Fibroblast of lung (primary cell): ENCODE data around the gene FSTL4. TPM values are rescaled to one million over a fixed set of nuclear protein-coding genes. Genes with fewer than 3 reads are reported as not detected.

Source experiments
- DNase-seq, 2 donors: peaks; one replicate each; pipeline versions ENCODE4 v3.0.0 to v3.0.0-alpha.2; 2010; ENCODE audit warnings: low read depth in 2 of 2
- H2AFZ ChIP-seq: 2 replicates; pipeline ENCODE4 v1.5.1; 2012; ENCODE audit warnings: low read length, control low read depth, inconsistent platforms
- H3K27ac ChIP-seq: 2 replicates; pipeline ENCODE4 v1.5.1; 2011; ENCODE audit warnings: low read length, control low read depth; ENCODE audit not compliant: insufficient read depth
- H3K27me3 ChIP-seq: 2 replicates; pipeline ENCODE4 v1.5.1; 2011; ENCODE audit warnings: mild to moderate bottlenecking, low read length; ENCODE audit not compliant: control insufficient read depth, insufficient read depth
- H3K36me3 ChIP-seq: 2 replicates; pipeline ENCODE4 v1.5.1; 2011; ENCODE audit warnings: low read length; ENCODE audit not compliant: control insufficient read depth, insufficient read depth
- H3K4me1 ChIP-seq: 2 replicates; pipeline ENCODE4 v1.5.1; 2011; ENCODE audit warnings: low read length; ENCODE audit not compliant: control insufficient read depth, insufficient read depth; ENCODE audit errors: extremely low read depth
- H3K4me2 ChIP-seq: 2 replicates; pipeline ENCODE4 v1.5.1; 2011; ENCODE audit warnings: low read length, control low read depth; ENCODE audit not compliant: insufficient read depth; ENCODE audit errors: extremely low read depth
- H3K4me3 ChIP-seq, 4 experiments: fragments of 200-600 bp in 1 of 4; sonication (generic) in 1 of 4; replicated peaks in 1 of 4; 2 replicates each; pipeline ENCODE4 v1.5.1; 2011 to 2016; ENCODE audit warnings: low read length in 4 of 4, low read depth in 3 of 4, mild to moderate bottlenecking in 3 of 4, control low read depth in 2 of 4, inconsistent platforms in 1 of 4, mixed read lengths in 1 of 4; ENCODE audit not compliant: insufficient read depth in 1 of 4; ENCODE audit errors: control extremely low read depth in 1 of 4
- H3K79me2 ChIP-seq: 2 replicates; pipeline ENCODE4 v1.5.1; 2012; ENCODE audit warnings: mild to moderate bottlenecking, low read length, inconsistent platforms; ENCODE audit not compliant: control insufficient read depth, insufficient read depth
- H3K9ac ChIP-seq: 2 replicates; pipeline ENCODE4 v1.5.1; 2011; ENCODE audit warnings: mild to moderate bottlenecking, low read length, control low read depth; ENCODE audit not compliant: insufficient read depth
- H3K9me3 ChIP-seq: 2 replicates; pipeline ENCODE4 v1.5.1; 2012; ENCODE audit warnings: low read depth, low read length; ENCODE audit not compliant: control insufficient read depth, insufficient read depth
- H4K20me1 ChIP-seq: 2 replicates; pipeline ENCODE4 v1.5.1; 2011; ENCODE audit warnings: low read length; ENCODE audit not compliant: control insufficient read depth, insufficient read depth; ENCODE audit errors: extremely low read depth
- CTCF ChIP-seq, 2 donors: IDR thresholded peaks in 1 of 2; conservative IDR thresholded peaks in 1 of 2; 1 replicate in 1 of 2; 2 replicates in 1 of 2; pipeline ENCODE4 v1.5.1; 2011 to 2012; ENCODE audit warnings: low read length in 2 of 2, control low read depth in 1 of 2, inconsistent platforms in 1 of 2, low read depth in 1 of 2, mild to moderate bottlenecking in 1 of 2
- EZH2 ChIP-seq: IDR thresholded peaks from 2 replicates; pipeline ENCODE4 v1.5.1; 2012; ENCODE audit warnings: low read length, control low read depth, mild to moderate bottlenecking; ENCODE audit errors: missing control alignments
- polyA plus RNA-seq, 2 donors: library from polyadenylated mRNA; depleted of rRNA in 1 of 2; stranded (reverse) in 1 of 2; unstranded in 1 of 2; fragments of >200 nt; gene quantifications; 2 replicates each; pipeline ENCODE4 v1.2.1, GENCODE V29; 2011 to 2012; ENCODE audit warnings: missing spikeins in 1 of 2
- total RNA-seq: library from RNA; depleted of rRNA; stranded (reverse); fragments of >200 nt; gene quantifications from 2 replicates; pipeline ENCODE4 v1.2.1, GENCODE V29; 2014

Gene FSTL4
- total and polyA plus RNA-seq, 2 donors (not counting 1 experiment from before 2014, with no cell fraction given) = 0.17 to 0.33 TPM

DNA sequence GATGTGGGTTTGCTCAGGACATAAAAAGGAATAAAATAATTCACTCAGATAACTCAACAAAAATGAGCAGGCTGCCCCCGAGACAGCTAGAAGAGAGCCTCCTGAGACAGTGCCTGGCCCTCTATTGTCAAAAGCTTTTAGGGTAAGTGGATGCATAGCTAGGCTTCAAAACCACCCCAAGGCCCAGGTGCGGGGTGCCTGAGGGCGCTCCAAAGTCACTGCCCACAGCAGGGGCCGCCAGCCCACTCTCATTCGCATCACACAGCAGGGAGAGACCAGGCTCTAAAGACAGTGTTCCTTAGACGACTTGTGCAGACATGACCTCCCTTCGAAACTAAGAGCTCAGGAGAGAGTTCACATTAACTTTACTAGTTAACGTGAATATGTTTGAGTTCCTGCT is 271.5 kb downstream of the FSTL4 start:
- no peak overlapping the region for H3K4me3 ChIP-seq
- H3K27ac ChIP-seq = no peak overlapping the region
- H3K79me2 ChIP-seq = no peaks in the 10 kb centered on the region
- no peaks in the 10 kb centered on the region for H3K4me1 ChIP-seq
- H3K4me2 ChIP-seq = no peak overlapping the region
- no peak overlapping the region for H3K9ac ChIP-seq
- no peaks in the 10 kb centered on the region for H3K36me3 ChIP-seq
- TF ChIP-seq CTCF (conservative IDR thresholded peaks at IDR 0.05 in 1 of 2, IDR thresholded peaks at IDR 0.05 in 1 of 2; ENCODE audit: low read depth in 1 of 2, low read length in 2 of 2) (no peak), EZH2 (no peak)
- H2AFZ ChIP-seq = no peak overlapping the region
- no peak for DNase-seq
- H3K27me3 ChIP-seq = no peaks in the 10 kb centered on the region
- no peaks in the 10 kb centered on the region for H4K20me1 ChIP-seq
- H3K9me3 ChIP-seq = no peaks in the 10 kb centered on the region

DNA sequence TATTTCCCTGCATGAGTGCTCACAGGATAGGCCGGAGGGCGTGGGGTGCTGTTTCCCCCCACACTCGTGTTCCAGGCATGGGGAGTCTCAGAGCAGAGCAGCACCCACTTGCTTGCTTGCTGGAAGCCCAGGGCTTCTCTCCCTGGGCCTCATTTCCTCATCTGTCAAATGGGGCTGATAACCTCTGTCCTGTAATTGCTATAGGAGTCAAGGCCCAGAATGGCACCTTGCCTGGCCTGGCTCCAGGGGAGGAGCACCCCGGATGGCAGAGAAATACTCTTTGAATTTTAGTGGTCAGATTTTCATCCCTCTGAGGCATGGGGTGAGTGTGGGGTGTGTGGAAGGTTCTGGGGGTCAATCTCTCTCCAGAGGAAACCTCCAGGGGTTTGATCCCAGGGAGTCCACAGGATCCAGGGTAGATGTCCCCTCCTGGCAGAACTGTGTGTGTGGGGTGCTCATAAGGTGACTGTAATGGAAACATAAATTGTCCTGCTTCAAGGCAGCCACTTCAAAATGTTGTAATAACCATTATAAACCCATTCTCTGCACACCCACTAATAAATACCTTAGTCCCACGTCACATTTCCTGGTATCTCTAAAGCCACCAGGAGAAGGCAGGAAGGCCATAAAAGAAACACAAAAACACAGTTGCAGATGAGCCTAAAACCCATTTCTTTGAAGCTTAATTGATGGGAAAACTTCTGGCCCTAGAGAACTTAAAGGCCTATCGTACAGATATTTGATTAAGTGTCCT is 272.2 kb downstream of the FSTL4 start:
- Histone ChIP-seq H3K36me3 (no peaks in the 10 kb centered on the region), H3K4me2 (no peak overlapping the region), H2AFZ (no peak overlapping the region), H3K9ac (no peak overlapping the region), H3K4me1 (no peaks in the 10 kb centered on the region), H3K27me3 (no peaks in the 10 kb centered on the region), H4K20me1 (no peaks in the 10 kb centered on the region), H3K9me3 (no peaks in the 10 kb centered on the region), H3K4me3 (no peak overlapping the region), H3K79me2 (no peaks in the 10 kb centered on the region), H3K27ac (no peak overlapping the region)
- no peak for TF ChIP-seq EZH2
- no peak for TF ChIP-seq CTCF (conservative IDR thresholded peaks at IDR 0.05 in 1 of 2, IDR thresholded peaks at IDR 0.05 in 1 of 2; ENCODE audit: low read depth in 1 of 2, low read length in 2 of 2)
- no peak for DNase-seq

DNA sequence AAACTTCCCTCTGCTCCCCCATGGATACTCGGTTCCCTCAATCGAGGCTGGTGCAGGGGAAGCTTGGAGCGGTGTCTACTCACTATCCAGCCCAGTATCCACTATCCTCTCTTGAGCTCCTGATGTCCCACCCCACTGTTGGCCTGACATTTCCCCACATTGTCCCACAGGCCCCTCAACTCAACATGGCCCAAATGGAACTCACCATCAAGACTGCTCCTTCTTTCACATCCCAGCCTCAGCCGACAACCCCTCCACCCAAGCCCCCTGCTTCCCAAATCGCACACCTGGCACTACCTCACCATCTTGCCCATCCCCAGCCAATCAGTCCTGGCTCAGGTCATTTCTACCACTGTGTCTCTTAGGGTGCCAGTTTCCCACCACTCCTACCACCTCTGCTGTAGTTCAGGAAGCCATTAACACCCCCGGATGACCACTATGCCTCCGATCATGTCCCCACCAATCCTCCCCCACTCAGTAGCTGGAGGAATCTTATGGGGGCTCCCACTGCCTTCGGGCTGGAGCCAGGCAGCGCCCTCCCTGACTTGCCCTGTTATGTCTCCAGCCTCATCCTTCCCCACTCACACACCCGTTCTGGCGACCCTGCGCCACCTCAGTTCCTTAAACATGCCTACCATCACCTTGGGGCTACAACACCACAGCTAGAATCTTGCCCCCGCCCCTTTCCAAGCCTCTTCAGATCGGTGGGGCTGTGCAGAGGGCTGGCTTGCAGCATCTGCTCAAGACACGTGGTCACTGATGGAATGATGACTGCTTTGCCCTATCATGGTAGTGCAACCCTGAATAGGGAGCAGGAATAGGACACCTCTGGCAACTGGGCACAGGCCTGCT is 273.6 kb downstream of the FSTL4 start:
- no peak for DNase-seq
- TF ChIP-seq CTCF (conservative IDR thresholded peaks at IDR 0.05 in 1 of 2, IDR thresholded peaks at IDR 0.05 in 1 of 2; ENCODE audit: low read depth in 1 of 2, low read length in 2 of 2) (no peak), EZH2 (no peak)

More for the DNA sequence above, 273.6 kb downstream of the FSTL4 start:
- Histone ChIP-seq H3K4me2 (no peak overlapping the region), H3K27ac (no peak overlapping the region), H3K9me3 (no peaks in the 10 kb centered on the region), H3K27me3 (no peaks in the 10 kb centered on the region), H2AFZ (no peak overlapping the region), H3K9ac (no peak overlapping the region), H3K4me3 (no peak overlapping the region), H3K4me1 (no peaks in the 10 kb centered on the region), H3K36me3 (no peaks in the 10 kb centered on the region), H4K20me1 (no peaks in the 10 kb centered on the region), H3K79me2 (no peaks in the 10 kb centered on the region)
